ENCODE results near the gene DGCR2.
"Not testable (repeated sequence)": the region's sequence is repeated elsewhere in the genome, so short reads cannot be mapped to it uniquely, and the experiment has no call there.

Gene DGCR2

GRCh38 chr22:19027371-19028059, 94.7 kb downstream of the DGCR2 start:
- DNase-seq (ENCODE audit: low read depth): not testable (repeated sequence)

GRCh38 chr22:19026080-19026479, 96.1 kb downstream of the DGCR2 start:
- not testable (repeated sequence) for DNase-seq (ENCODE audit: low read depth)

GRCh38 chr22:19024956-19025489, 97.2 kb downstream of the DGCR2 start:
- not testable (repeated sequence) for DNase-seq (ENCODE audit: low read depth)

GRCh38 chr22:19023931-19024330, 98.3 kb downstream of the DGCR2 start:
- not testable (repeated sequence) for DNase-seq (ENCODE audit: low read depth)

- DNase-seq (ENCODE audit: low read depth): no peak
Observed at GRCh38 chr22:19022755-19023154, 99.5 kb downstream of the DGCR2 start.

GRCh38 chr22:19019679-19020032, 102.6 kb downstream of the DGCR2 start:
- DNase-seq (ENCODE audit: low read depth): no peak

- no peak for DNase-seq (ENCODE audit: low read depth)
Observed at GRCh38 chr22:19019029-19019678, 103.1 kb downstream of the DGCR2 start.

GRCh38 chr22:19018256-19018655, 104.0 kb downstream of the DGCR2 start:
- DNase-seq (ENCODE audit: low read depth): no peak

- no peak for DNase-seq (ENCODE audit: low read depth)
Observed at GRCh38 chr22:19016081-19016766, 106.0 kb downstream of the DGCR2 start.

GRCh38 chr22:19014886-19015285, 107.3 kb downstream of the DGCR2 start:
- no peak for DNase-seq (ENCODE audit: low read depth)

GRCh38 chr22:19013881-19014598, 108.2 kb downstream of the DGCR2 start:
- not testable (repeated sequence) for DNase-seq (ENCODE audit: low read depth)

- DNase-seq (ENCODE audit: low read depth): not testable (repeated sequence)
Observed at GRCh38 chr22:19013411-19013810, 108.8 kb downstream of the DGCR2 start.

GRCh38 chr22:19012308-19012986, 109.8 kb downstream of the DGCR2 start:
- DNase-seq (ENCODE audit: low read depth): no peak

- DNase-seq (ENCODE audit: low read depth): not testable (repeated sequence)
Observed at GRCh38 chr22:19011611-19012010, 110.6 kb downstream of the DGCR2 start.

GRCh38 chr22:19011075-19011474, 111.1 kb downstream of the DGCR2 start:
- DNase-seq (ENCODE audit: low read depth): no peak

GRCh38 chr22:19005905-19006304, 116.3 kb downstream of the DGCR2 start:
- no peak for DNase-seq (ENCODE audit: low read depth)

GRCh38 chr22:19004471-19004870, 117.7 kb downstream of the DGCR2 start:
- no peak for DNase-seq (ENCODE audit: low read depth)

- no peak for DNase-seq (ENCODE audit: low read depth)
Observed at GRCh38 chr22:19003508-19003907, 118.7 kb downstream of the DGCR2 start.

GRCh38 chr22:19002684-19003038, 119.6 kb downstream of the DGCR2 start:
- DNase-seq (ENCODE audit: low read depth): no peak

- no peak for DNase-seq (ENCODE audit: low read depth)
Observed at GRCh38 chr22:19001204-19001603, 121.0 kb downstream of the DGCR2 start.

GRCh38 chr22:19000106-19000505, 122.1 kb downstream of the DGCR2 start:
- not testable (repeated sequence) for DNase-seq (ENCODE audit: low read depth)

GRCh38 chr22:18999416-18999815, 122.8 kb downstream of the DGCR2 start:
- no peak for DNase-seq (ENCODE audit: low read depth)
